ENCODE measurements around the gene RASA3. TPM values are rescaled to one million over a fixed set of nuclear protein-coding genes. Genes with fewer than 3 reads are reported as not detected.

RASA3 gene
- total RNA-seq, 4 donors from 2014 or later: 25.0 to 43.1 (median 30.2) TPM

- peak; percentile 40 for ATAC-seq
- Histone ChIP-seq H3K4me1 (peaks cover 0 to 82% (median 28%) of the 10 kb centered on the region in 3 donors), H3K27ac (peak overlapping the region in 2 of 4 donors; percentile 48 to 66), H3K36me3 (peaks cover 0 to 17% of the 10 kb centered on the region in 2 donors), H3K4me3 (no peak overlapping the region), H3K27me3 (no peaks in the 10 kb centered on the region), H3K9me3 (no peaks in the 10 kb centered on the region)
- 66 to 85% methylated on average over 6 to 10 of the region's 25 CpGs for WGBS, 2 donors (ENCODE audit: low coverage in 1 of 2)
- TF ChIP-seq POLR2AphosphoS5 (IDR thresholded peaks at IDR 0.05) (no peak), POLR2A (IDR thresholded peaks at IDR 0.05) (no peak), CTCF (IDR thresholded peaks at IDR 0.05) (peak in 1 of 4 experiments; percentile 17), EP300 (IDR thresholded peaks at IDR 0.05) (no peak)
Measured at GRCh38 chr13:114110091-114110829, 22.2 kb downstream of the RASA3 start.

GRCh38 chr13:114109641-114110041 is 22.8 kb downstream of the RASA3 start:
- Histone ChIP-seq H3K4me3 (no peak overlapping the region), H3K9me3 (no peaks in the 10 kb centered on the region), H3K27ac (peak overlapping the region in 3 of 4 donors; percentile 25 to 66 (median 48)), H3K4me1 (peaks cover 0 to 82% (median 25%) of the 10 kb centered on the region in 3 donors), H3K27me3 (no peaks in the 10 kb centered on the region), H3K36me3 (peaks cover 0 to 11% of the 10 kb centered on the region in 2 donors)
- WGBS, 2 donors (ENCODE audit: low coverage in 1 of 2): no CpG with 5 or more reads among the region's 24 CpGs
- TF ChIP-seq EP300 (IDR thresholded peaks at IDR 0.05): no peak
- no peak for TF ChIP-seq POLR2A (IDR thresholded peaks at IDR 0.05)
- TF ChIP-seq CTCF (IDR thresholded peaks at IDR 0.05): no peak
- TF ChIP-seq POLR2AphosphoS5 (IDR thresholded peaks at IDR 0.05): no peak
- no peak for ATAC-seq

- no peak for ATAC-seq
- peak overlapping the region in 2 of 4 donors; percentile 48 to 66 for H3K27ac ChIP-seq
- H3K4me1 ChIP-seq: peaks cover 0 to 81% (median 25%) of the 10 kb centered on the region in 3 donors
- no peaks in the 10 kb centered on the region for H3K27me3 ChIP-seq
- WGBS, 2 donors (ENCODE audit: low coverage in 1 of 2): no CpG with 5 or more reads among the region's 20 CpGs
- TF ChIP-seq POLR2A (IDR thresholded peaks at IDR 0.05) (no peak), EP300 (IDR thresholded peaks at IDR 0.05) (no peak), CTCF (IDR thresholded peaks at IDR 0.05) (no peak), POLR2AphosphoS5 (IDR thresholded peaks at IDR 0.05) (no peak)
- no peak overlapping the region for H3K4me3 ChIP-seq
- no peaks in the 10 kb centered on the region for H3K9me3 ChIP-seq
- H3K36me3 ChIP-seq: peaks cover 0 to 10% of the 10 kb centered on the region in 2 donors
Measured at GRCh38 chr13:114108894-114109293, 23.5 kb downstream of the RASA3 start.

GRCh38 chr13:114108141-114108761 is 24.2 kb downstream of the RASA3 start:
- H3K4me1 ChIP-seq: peaks cover 0 to 81% (median 25%) of the 10 kb centered on the region in 3 donors
- WGBS, 2 donors (ENCODE audit: low coverage in 1 of 2): 87 to 93% methylated on average over 17 to 19 of the region's 33 CpGs
- peaks cover 0 to 8% of the 10 kb centered on the region in 2 donors for H3K36me3 ChIP-seq
- ATAC-seq: no peak
- no peaks in the 10 kb centered on the region for H3K9me3 ChIP-seq
- H3K27me3 ChIP-seq: no peaks in the 10 kb centered on the region
- H3K27ac ChIP-seq: peak overlapping the region in 2 of 4 donors; percentile 27 to 71
- no peak overlapping the region for H3K4me3 ChIP-seq
- no peak for TF ChIP-seq POLR2A (IDR thresholded peaks at IDR 0.05)
- TF ChIP-seq POLR2AphosphoS5 (IDR thresholded peaks at IDR 0.05): no peak
- no peak for TF ChIP-seq EP300 (IDR thresholded peaks at IDR 0.05)
- no peak for TF ChIP-seq CTCF (IDR thresholded peaks at IDR 0.05)

Data from gastroesophageal sphincter (tissue), 4 donors.